HT-29 (cell line): ENCODE measurements around the gene ENPP5. TPM values are rescaled to one million over a fixed set of nuclear protein-coding genes. Genes with fewer than 3 reads are reported as not detected.
"Not testable (repeated sequence)": the region's sequence is repeated elsewhere in the genome, so short reads cannot be mapped to it uniquely, and the experiment has no call there.

Source experiments
- DNase-seq: peaks from one replicate; pipeline ENCODE4 v3.0.0-alpha.2; 2015; ENCODE audit warnings: low spot score
- total RNA-seq: library from RNA; depleted of rRNA; stranded (reverse); fragments of >200 nt; shearing (Covaris generic); gene quantifications from 2 replicates; pipeline ENCODE4 v1.2.3, GENCODE V29; 2014

The ENPP5 gene
- total RNA-seq, 1 experiment from 2014 or later, result 1.4 TPM

- no peak for DNase-seq
These were observed 4.1 kb upstream of the ENPP5 start for GRCh38 chr6:46174904-46175303.

- no peak for DNase-seq
These were observed 1.4 kb upstream of the ENPP5 start for GRCh38 chr6:46172176-46172575.

- no peak for DNase-seq
These were observed 10.7 kb downstream of the ENPP5 start for GRCh38 chr6:46160102-46160501.

GRCh38 chr6:46159229-46159628 is 11.6 kb downstream of the ENPP5 start:
- DNase-seq, result no peak

- no peak for DNase-seq
These were observed 14.1 kb downstream of the ENPP5 start for GRCh38 chr6:46156701-46157100.

GRCh38 chr6:46149066-46149465 is 21.7 kb downstream of the ENPP5 start:
- not testable (repeated sequence) for DNase-seq

- no peak for DNase-seq
These were observed 26.5 kb downstream of the ENPP5 start for GRCh38 chr6:46144270-46144669.

- DNase-seq, result no peak
These were observed 32.5 kb downstream of the ENPP5 start for GRCh38 chr6:46138281-46138680.

GRCh38 chr6:46137387-46137786 is 33.4 kb downstream of the ENPP5 start:
- no peak for DNase-seq

GRCh38 chr6:46136831-46137230 is 33.9 kb downstream of the ENPP5 start:
- DNase-seq, result no peak

- DNase-seq, result no peak
These were observed 35.6 kb downstream of the ENPP5 start for GRCh38 chr6:46135176-46135575.

GRCh38 chr6:46134216-46134615 is 36.6 kb downstream of the ENPP5 start:
- no peak for DNase-seq

- DNase-seq, result not testable (repeated sequence)
These were observed 39.5 kb downstream of the ENPP5 start for GRCh38 chr6:46131291-46131690.

- DNase-seq, result peak; percentile 13
These were observed 40.1 kb downstream of the ENPP5 start for GRCh38 chr6:46130666-46131065.

GRCh38 chr6:46129629-46130511 is 40.9 kb downstream of the ENPP5 start, which contains the start of gene ENPP4:
Gene ENPP4, plus strand, starts transcription at chr6:46129989. Its CDS starts 9,595 bp downstream, at chr6:46139584.
- DNase-seq, result peak; percentile 99

- no peak for DNase-seq
These were observed 41.5 kb downstream of the ENPP5 start for GRCh38 chr6:46129291-46129628.

GRCh38 chr6:46128476-46128875 is 42.3 kb downstream of the ENPP5 start:
- no peak for DNase-seq

- DNase-seq, result not testable (repeated sequence)
These were observed 51.1 kb downstream of the ENPP5 start for GRCh38 chr6:46119679-46120078.

GRCh38 chr6:46118836-46119235 is 51.9 kb downstream of the ENPP5 start:
- DNase-seq, result no peak

GRCh38 chr6:46118157-46118556 is 52.6 kb downstream of the ENPP5 start:
- no peak for DNase-seq

- DNase-seq, result no peak
These were observed 54.5 kb downstream of the ENPP5 start for GRCh38 chr6:46116289-46116688.

- DNase-seq, result no peak
These were observed 55.1 kb downstream of the ENPP5 start for GRCh38 chr6:46115634-46116033.

- peak; percentile 60 for DNase-seq
These were observed 57.4 kb downstream of the ENPP5 start for GRCh38 chr6:46113370-46113769.
